ENCODE results near the gene FAM98A. TPM values are rescaled to one million over a fixed set of nuclear protein-coding genes. Genes with fewer than 3 reads are reported as not detected.

The FAM98A gene
- total RNA-seq, result 17.6 and 28.7 TPM in 2 replicates

DNA sequence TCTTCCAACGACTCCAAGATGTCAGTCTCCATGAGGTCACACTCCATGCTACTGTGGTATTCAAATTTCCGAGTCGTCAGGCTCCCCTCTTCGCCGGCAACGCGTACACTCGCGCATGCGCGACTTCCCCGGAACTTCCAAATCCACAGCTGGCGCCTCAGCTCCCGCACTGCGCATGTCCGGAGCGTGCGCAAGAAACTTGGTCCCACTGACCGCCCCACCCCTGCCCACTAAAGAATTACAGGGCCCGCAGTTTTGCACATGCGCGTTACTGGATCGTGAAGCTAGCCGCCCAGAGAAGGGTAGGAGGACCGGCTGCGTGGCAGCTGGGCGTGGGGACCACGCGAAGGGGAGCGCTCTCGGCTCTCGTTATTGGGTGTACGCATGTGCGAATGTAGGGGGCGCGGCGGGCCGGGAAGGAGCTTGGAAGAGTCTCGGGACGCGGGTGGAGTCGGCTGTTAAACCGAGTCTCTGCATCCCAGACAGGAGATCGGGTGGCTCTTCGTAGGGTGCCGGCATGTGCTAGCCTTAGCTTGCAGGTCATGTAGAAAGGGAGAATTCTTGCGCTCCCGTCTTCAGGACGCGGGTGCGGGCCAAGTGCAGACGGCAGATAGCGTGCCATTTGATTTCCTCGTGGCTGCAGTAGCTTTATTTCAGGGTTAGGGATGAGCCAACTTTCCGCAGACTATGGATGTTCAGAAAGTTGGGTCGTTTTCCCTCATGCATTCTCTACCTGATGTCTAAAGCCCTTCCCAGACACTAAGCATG is at the start of gene FAM98A:
Gene FAM98A, minus strand, starts transcription at position 125 of the 768 bp plus-strand sequence. Its CDS starts 78 bp downstream, at position 47.

Other genes with a start within 250 kb of the FAM98A start
- 0.35 and 13.1 TPM in 2 replicates for gene RASGRP3, start 122.7 kb downstream of the FAM98A start, total RNA-seq

All from pericardium fibroblast (primary cell).